GM21515 (cell line): ENCODE data around the gene AP1S1.
"Not testable (repeated sequence)": the region's sequence is repeated elsewhere in the genome, so short reads cannot be mapped to it uniquely, and the experiment has no call there.

Source experiments
- ATAC-seq: cut with Tn5 transposase; IDR thresholded peaks from one replicate; pipeline ENCODE4 v1.9.1; 2021; ENCODE audit not compliant: unreplicated experiment

Gene AP1S1

DNA sequence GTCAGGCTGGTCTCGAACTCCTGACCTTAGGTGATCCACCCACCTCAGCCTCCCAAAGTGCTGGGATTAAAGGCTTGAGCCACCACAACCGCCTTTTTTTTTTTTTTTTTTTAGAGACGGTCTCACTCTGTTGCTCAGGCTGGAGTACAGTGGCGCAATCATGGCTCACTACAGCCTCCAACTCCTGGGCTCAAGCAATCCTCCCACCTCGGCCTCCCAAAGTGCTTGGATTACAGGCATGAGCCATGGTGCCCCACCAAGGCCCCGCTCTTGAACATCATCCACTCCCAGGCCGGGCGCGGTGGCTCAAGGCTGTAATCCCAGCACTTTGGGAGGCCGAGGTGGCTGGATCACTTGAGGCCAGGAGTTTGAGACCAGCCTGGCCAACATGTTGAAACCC is 45.2 kb downstream of the AP1S1 start:
- not testable (repeated sequence) for ATAC-seq

DNA sequence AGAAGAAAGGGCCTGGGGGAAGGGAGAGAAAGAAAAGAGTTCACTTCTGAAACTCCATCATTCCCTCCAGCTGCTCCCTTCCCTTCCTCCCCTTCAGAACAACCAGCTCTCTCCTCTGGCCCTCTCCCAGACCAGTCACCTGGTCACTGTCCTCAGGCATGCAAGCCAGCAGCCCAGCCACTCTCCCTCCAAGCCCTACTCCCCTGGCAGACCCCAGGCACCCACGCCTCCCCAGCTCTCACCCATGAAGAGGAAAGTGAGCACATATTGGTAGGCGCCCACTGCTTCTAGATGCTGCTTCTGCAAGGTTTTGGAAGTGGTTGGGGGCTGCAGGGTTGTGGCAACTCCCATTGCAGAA is 46.2 kb downstream of the AP1S1 start:
- no peak for ATAC-seq

DNA sequence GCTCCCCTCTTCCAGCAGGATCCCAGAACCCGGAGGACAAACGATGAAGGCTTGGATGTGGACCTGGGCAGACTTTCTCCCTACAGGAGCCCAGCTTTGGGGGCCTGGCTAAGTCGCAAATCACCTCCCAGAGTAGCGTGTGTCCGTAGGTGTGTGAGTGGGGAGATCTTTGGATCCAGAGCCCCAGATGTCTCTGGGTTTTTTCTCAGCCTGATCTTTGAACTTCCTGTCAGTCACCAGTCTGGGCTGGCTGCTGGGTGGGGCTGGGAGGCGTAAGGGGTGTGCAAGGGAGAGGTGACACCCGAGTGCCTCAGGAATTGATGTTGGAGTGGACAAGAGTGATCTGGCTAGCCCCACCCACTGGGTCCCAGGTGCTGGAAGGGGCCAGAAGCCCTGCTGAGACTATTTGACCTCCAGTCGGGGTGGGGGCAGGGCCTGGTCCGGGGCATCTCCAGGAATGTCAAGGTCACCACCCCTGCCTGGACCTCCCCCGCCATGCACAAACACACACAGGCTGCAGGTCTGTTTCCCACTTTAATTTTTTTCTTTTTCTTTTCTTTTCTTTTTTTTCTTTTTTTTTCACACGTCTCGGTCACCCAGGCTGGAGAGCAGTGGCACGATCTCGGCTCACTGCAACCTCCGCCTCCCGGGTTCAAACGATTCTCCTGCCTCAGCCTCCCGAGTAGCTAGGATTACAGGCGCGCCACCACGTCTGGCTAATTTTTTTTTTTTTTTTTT is 46.8 kb downstream of the AP1S1 start, which contains the start of gene MOGAT3:
Gene MOGAT3, minus strand, starts transcription at position 175 of the 738 bp plus-strand sequence. CDS start 182 bp downstream, outside the sequence.
- no peak for ATAC-seq

DNA sequence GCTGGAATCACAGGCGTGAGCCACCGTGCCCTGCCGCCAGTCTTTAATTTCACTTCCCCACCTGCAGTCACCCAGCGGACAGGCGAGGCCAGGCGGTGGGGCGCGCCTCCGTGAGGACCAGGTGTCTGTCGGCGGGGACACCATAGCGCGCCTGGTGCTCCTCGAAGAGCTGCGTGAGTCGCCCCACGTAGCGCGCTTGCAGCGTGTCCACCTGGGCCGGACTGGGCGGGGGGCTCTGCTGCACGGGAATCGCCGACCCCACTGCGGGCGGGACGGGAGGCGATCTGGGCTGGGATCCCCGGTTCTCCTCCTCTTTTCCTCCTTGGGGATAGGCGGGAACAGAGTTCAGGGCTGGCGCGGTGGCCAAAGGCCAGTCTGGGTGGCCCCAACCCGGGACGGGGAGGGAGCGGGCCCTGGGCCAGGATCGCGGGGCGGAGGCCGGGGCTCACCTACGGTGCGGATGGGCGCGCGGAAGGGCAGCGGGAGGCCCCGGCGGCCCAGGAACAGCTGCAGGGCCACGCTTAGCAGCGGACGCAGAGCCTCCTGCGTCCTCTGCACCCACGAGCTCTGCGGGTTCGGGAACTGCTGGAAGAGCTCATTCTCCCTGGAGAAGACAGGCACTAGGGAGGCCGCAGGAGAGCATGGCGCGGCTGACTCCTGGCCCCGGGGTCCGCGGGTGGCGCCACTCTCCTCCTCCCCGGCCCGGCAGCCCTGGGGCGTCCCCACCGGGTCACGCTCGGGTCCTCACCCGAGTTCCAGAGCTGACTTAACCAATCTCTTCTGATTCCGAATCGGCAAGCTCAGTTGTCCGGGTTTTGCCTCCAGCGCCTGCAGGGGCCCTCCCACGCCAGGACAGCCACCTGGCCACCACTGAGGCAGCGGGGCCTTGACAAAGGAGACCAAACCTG is 47.7 kb downstream of the AP1S1 start:
- no peak for ATAC-seq

DNA sequence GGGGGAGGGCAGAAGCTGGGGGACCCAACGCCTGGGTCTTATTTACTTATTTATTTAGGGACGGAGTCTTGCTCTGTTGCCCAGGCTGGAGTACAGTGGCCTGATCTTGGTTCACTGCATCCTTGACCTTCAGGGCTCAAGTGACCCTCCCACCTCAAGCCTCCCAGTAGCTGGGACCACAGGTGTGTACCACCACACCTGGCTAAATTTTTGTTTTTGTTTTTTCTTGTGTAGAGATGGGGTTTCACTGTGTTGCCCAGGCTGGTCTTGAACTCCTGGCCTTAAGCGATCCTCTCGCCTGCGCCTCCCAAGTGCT is 48.3 kb downstream of the AP1S1 start:
- no peak for ATAC-seq

DNA sequence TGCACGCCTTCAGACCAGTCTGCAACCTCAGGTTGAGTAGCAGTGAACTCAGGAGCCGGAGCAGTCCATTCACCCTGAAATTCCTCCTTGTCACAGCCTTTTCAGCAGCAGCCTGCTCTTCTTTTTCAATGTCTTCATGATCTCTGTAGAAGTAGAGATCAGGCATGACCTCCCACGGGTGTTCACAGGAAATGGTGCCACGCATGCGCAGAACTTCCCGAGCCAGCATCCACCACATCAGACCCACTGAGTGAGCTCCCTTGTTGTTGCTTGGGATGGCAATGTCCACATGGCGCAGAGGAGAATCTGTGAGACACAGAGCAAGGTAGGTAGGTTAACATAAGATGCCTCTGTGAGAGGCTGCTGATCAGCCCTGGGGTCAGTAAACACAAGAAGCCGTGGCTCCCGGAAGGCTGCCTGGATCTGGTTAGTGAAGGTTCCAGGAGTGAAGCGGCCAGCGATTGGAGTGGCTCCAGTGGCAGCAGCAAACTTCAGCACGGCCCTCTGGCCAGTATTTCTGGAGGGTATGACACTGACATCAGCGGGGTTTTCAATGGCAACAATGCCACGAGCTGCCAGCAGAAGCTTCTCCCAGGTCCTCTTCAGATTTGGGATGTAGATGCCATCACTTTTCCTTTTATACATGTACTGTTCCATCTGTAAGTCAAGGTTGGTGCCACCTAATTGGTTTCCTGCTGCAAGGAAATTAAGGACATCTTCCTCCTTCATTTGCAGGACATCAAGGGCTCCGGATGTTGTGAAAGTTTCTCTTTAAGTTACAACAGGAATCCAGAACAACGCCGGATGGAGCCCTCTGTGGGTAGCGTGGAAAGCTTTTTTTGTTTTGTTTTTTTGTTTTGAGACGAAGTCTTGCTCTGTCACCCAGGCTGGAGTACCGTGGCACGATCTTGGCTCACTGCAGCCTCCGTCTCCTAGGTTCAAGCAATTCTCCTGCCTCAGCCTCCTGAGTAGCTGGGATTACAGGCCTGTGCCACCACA is 49.8 kb downstream of the AP1S1 start:
- not testable (repeated sequence) for ATAC-seq

DNA sequence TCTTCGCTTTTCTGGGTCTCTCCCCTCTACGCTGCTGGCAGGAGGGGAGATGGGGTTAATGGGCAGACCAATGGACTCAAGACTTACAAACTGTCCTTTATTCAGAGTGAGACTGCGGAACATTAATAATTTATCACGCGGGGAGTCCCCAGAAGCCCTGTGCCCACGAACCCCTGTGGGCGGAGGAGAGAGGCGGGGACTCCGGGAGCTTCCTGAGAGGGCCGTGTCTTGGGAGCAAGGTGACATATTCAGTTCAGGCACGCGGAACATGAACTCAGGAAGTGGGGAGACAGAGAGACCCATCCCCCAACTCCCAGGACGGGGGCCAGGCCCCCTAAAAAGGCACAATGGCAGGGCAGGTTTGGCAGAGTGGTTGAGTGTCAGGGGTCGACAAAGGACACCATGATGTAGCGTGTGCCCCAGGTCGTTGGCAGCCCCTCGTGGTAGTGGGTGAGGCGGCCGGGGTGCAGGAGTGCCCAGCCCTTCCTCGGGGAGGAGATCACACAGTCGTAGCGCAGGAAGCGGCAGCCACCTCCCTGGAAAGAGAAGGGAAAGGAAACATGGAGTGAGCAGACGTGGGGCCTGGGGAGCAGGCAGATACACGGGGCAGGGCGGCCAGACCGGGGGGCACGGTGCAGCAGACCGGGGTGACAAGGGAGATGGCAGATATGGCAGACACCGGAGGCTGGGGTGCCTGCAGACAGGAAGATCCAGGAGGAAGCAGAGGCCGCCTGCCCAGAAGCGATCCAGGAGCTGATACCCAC is 51.8 kb downstream of the AP1S1 start:
- no peak for ATAC-seq

DNA sequence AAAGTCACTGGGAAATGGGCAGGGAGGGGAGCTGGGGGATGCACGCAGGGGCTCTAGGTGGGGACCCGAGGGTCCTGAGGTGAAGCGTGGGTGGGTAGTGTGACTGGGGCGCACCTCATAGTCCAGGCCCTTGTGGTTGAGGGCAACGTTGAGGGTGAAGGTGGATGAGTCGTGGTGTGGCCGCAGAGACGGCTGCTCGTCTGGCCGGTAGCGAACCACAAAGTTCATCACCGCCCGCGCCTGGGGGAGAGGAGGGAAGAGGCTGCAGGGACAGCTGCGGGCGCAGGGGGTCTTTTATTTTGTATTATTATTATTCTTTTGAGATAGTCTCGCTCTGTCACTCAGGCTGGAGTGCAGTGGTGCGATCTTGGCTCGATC is 52.4 kb downstream of the AP1S1 start:
- no peak for ATAC-seq

DNA sequence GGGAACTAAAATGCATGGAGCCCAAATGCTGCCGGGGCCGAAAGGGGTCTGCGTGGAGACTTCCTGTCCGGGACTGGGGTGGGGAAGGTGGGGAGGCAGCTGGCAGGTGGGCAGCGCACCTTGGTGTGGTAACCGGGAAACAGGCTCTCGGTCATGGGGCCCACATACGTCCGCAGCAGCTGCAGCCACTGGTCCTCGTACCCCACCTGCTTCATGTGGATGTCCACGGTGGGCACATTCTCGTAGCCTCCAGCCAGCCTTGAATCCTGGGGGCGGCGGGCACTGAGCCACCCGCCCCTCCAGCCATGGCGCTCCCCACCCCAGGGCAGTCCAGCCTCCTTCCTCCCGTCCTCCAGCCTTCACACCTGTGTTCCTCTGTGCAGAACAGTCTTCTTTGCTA is 53.2 kb downstream of the AP1S1 start:
- ATAC-seq, result no peak

DNA sequence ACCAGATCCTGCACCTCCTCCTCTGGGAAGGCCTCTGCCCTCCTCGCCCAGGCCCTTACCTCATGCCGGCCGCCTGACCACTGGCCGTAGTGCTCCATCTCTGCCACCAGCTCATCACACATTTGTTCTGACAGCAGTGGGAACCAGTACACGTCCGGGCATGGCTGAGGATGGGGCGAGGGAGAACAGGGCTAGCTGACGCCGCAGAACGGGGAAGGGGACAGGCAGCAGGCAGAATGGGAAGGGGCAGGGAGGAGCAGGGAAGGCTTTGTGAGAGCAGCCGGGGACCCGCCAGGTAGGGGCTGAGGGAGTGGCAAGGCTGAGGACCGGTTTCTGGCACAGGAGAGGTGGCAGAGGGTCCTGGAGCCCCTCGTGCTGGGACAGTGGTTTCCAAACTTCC is 54.5 kb downstream of the AP1S1 start:
- ATAC-seq, result no peak

DNA sequence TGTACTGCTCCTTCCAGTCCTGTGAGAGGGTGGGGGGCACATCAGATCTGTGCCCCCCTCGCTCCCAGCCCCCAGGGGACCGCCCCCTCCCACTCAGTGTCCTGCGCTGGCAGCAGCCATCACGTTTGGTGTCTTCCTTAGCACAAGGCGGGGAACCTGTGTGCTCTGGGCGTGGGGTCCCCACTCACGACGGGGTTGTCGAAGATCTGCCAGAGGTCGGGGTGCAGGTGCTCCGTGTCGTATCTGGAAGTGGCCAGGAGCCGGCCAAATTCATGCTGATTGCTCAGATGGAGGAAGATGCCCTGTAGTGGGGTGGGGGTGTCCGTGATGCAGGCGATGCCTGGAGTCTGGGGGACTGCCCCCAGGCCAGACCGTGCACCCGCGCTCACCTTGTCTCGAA is 55.9 kb downstream of the AP1S1 start:
- no peak for ATAC-seq
